K562 (cell line): Measurements from ENCODE around the gene WFDC12. TPM values are rescaled to one million over a fixed set of nuclear protein-coding genes. Genes with fewer than 3 reads are reported as not detected.

Source experiments
- ATAC-seq: fragments of 200-7000 bp; cut with Tn5 transposase; 3 replicates; pipeline ENCODE4 v1.9.1; 2020; ENCODE audit warnings: moderate library complexity
- BruUV-seq: library from RNA; stranded (reverse); fragments of 400-500 nt; replicated peaks from 2 replicates; lab custom pipeline; 2021; lab: Mats Ljungman, UMichigan
- CTCF ChIA-PET: fragments of 300-600 bp; formaldehyde crosslinking; extraction: SDS; loops from one replicate; lab custom pipeline; 2021; ENCODE audit warnings: low intra/inter-chr PET ratio; lab: Yijun Ruan, JAX
- POLR2A ChIA-PET: fragments of 300-600, 350-650 bp; sonication (Branson Sonifier 250); formaldehyde crosslinking; extraction: SDS; loops from one replicate; lab custom pipeline; 2021; ENCODE audit warnings: antibody characterized with exemption, inconsistent platforms; lab: Yijun Ruan, JAX
- DNase-seq, 4 experiments: peaks; one replicate each; pipeline versions ENCODE4 v3.0.0 to v3.0.0-alpha.2; 2011 to 2018; ENCODE audit warnings: low spot score in 3 of 4, mixed read lengths in 3 of 4; ENCODE audit errors: extremely low read depth in 1 of 4
- FAIRE-seq: peaks from 2 replicates; lab custom pipeline; 2011; peaks lifted over from hg19 to GRCh38; lab: Jason Lieb, UNC
- H2AFZ ChIP-seq: 2 replicates; pipeline ENCODE4 v1.6.0; 2011; ENCODE audit warnings: low read depth, low read length, control low read depth, inconsistent platforms
- H3K27ac ChIP-seq: fragments of 200-600 bp; 3 replicates; pipeline ENCODE4 v1.8.0; 2011; ENCODE audit warnings: low read depth, mild to moderate bottlenecking, control low read depth, inconsistent platforms, low read length, moderate library complexity, mixed read lengths; ENCODE audit errors: extremely low read depth
- H3K27me3 ChIP-seq, 2 experiments: fragments of 300-600 bp in 1 of 2; 2 replicates in 1 of 2; 3 replicates in 1 of 2; pipeline versions ENCODE4 v1.6.0 to v1.8.0; 2011; ENCODE audit warnings: inconsistent platforms in 2 of 2, low read length in 2 of 2, mild to moderate bottlenecking in 1 of 2, mixed read lengths in 1 of 2, moderate library complexity in 1 of 2; ENCODE audit not compliant: control insufficient read depth in 2 of 2, insufficient read depth in 2 of 2
- H3K36me3 ChIP-seq: fragments of 300-600 bp; 3 replicates; pipeline ENCODE4 v1.8.0; 2011; ENCODE audit warnings: mild to moderate bottlenecking, low read length, inconsistent platforms; ENCODE audit not compliant: control insufficient read depth, insufficient read depth
- H3K4me1 ChIP-seq, 2 experiments: fragments of 200-600 bp in 1 of 2; replicated peaks in 1 of 2; 2 replicates in 1 of 2; 3 replicates in 1 of 2; pipeline versions ENCODE4 v1.5.1 to v1.8.0; 2011; ENCODE audit warnings: inconsistent platforms in 2 of 2, low read length in 2 of 2, mild to moderate bottlenecking in 1 of 2, mixed read lengths in 1 of 2, moderate library complexity in 1 of 2; ENCODE audit not compliant: control insufficient read depth in 2 of 2, insufficient read depth in 2 of 2
- H3K4me2 ChIP-seq: 2 replicates; pipeline ENCODE4 v1.6.1; 2011; ENCODE audit warnings: low read length, control low read depth, inconsistent platforms, mixed read lengths; ENCODE audit not compliant: insufficient read depth
- H3K4me3 ChIP-seq: fragments of 200-600 bp; sonication (generic), shearing (Covaris generic); 2 replicates; pipeline ENCODE4 v1.5.1; 2016; ENCODE audit warnings: control low read depth, inconsistent platforms
- H3K79me2 ChIP-seq: fragments of 200-600 bp; 3 replicates; pipeline ENCODE4 v1.8.0; 2011; ENCODE audit warnings: low read length, inconsistent platforms; ENCODE audit not compliant: control insufficient read depth, insufficient read depth
- H3K9ac ChIP-seq, 2 experiments: 2 replicates each; pipeline versions ENCODE4 v1.6.0 to v1.6.1; 2011; ENCODE audit warnings: low read depth in 2 of 2, low read length in 2 of 2, control low read depth in 1 of 2, inconsistent platforms in 1 of 2, mild to moderate bottlenecking in 1 of 2, mixed read lengths in 1 of 2; ENCODE audit not compliant: insufficient read depth in 1 of 2
- H3K9me1 ChIP-seq: one replicate; pipeline ENCODE4 v1.6.0; 2011; ENCODE audit warnings: inconsistent platforms, mild to moderate bottlenecking, low read length, moderate library complexity; ENCODE audit not compliant: control insufficient read depth, insufficient read depth
- H3K9me3 ChIP-seq: replicated peaks from 2 replicates; pipeline ENCODE4 v1.5.1; 2011; ENCODE audit warnings: low read depth, low read length, inconsistent platforms; ENCODE audit not compliant: control insufficient read depth, insufficient read depth
- H4K20me1 ChIP-seq: replicated peaks from 2 replicates; pipeline ENCODE4 v1.6.1; 2011; ENCODE audit warnings: low read length, inconsistent platforms, mixed read lengths; ENCODE audit not compliant: control insufficient read depth, insufficient read depth
- NCOA6 ChIP-seq: fragments of 450-650 bp; IDR thresholded peaks from 2 replicates; pipeline ENCODE4 v1.6.1; 2017; ENCODE audit warnings: mild to moderate bottlenecking
- NR4A1 ChIP-seq, 2 experiments: fragments of 250-450 bp in 1 of 2; fragments of 450-650 bp in 1 of 2; sonication (Bioruptor Pico) in 1 of 2; IDR thresholded peaks; 2 replicates each; pipeline versions ENCODE4 v1.4.0 to v1.6.1; 2016 to 2020; ENCODE audit warnings: mild to moderate bottlenecking in 2 of 2, missing compliant biosample characterization in 1 of 2, missing genetic modification characterization in 1 of 2, moderate library complexity in 1 of 2
- TAF9B ChIP-seq: fragments of 450-650 bp; IDR thresholded peaks from 2 replicates; pipeline ENCODE4 v1.6.1; 2018; ENCODE audit warnings: mild to moderate bottlenecking; ENCODE audit not compliant: partially characterized antibody
- ZNF23 ChIP-seq: fragments of 250-450 bp; sonication (Bioruptor Pico); IDR thresholded peaks from 2 replicates; pipeline ENCODE4 v1.4.0; 2020; ENCODE audit warnings: mild to moderate bottlenecking
- ZNF766 ChIP-seq: fragments of 200-800 bp; sonication (Bioruptor generic); conservative IDR thresholded peaks from 2 replicates; pipeline ENCODE4 v1.6.1; 2016; ENCODE audit warnings: missing genetic modification characterization, missing compliant biosample characterization
- ZSCAN29 ChIP-seq: fragments of 450-650 bp; IDR thresholded peaks from 2 replicates; pipeline ENCODE4 v1.6.1; 2017
- WGBS: fragments of 100-300 bp; shearing (Covaris generic); methylation state at CpG from one replicate; pipeline ENCODE4 v1.1.6; 2016; ENCODE audit warnings: low coverage, mixed read lengths; ENCODE audit not compliant: insufficient coverage; ENCODE audit errors: missing lambda C conversion rate; 5-methylcytosine and 5-hydroxymethylcytosine counted together
- in situ Hi-C: fragments of 300-500 bp; cut with MboI; formaldehyde crosslinking; loops from 4 replicates; pipeline ENCODE4 v1.15.0; 2018; ENCODE audit warnings: inconsistent platforms, mixed read lengths
- intact Hi-C: fragments of 100-400 bp; cut with micrococcal nuclease; formaldehyde crosslinking; loops from 2 replicates; pipeline ENCODE4 v1.14.2; 2022
- polyA plus RNA-seq, 8 experiments: library from polyadenylated mRNA; depleted of rRNA in 4 of 8; stranded (reverse) in 5 of 8; unstranded in 3 of 8; fragments of >200 nt; fragmentation: Nextera tagmentation in 2 of 8; fragmentation: Illumina TruSeq in 1 of 8; extraction: Ambion mirVana in 2 of 8; extraction: Trizol in 1 of 8; gene quantifications; 2 replicates each; pipeline versions ENCODE4 v1.2.1 to v1.2.3, GENCODE V29; 2011 to 2014; ENCODE audit warnings: inconsistent platforms in 1 of 8, missing spikeins in 1 of 8
- total RNA-seq, 7 experiments: library from RNA; depleted of rRNA in 6 of 7; stranded (reverse); fragments of >200 nt in 6 of 7; fragmentation: Illumina TruSeq in 2 of 7; extraction: Trizol in 2 of 7; gene quantifications; 2 replicates each; pipeline versions ENCODE4 v1.2.1 to v1.2.3, GENCODE V29; 2011 to 2021; ENCODE audit warnings: low replicate concordance in 1 of 7
- TF ChIP-seq, protein P1 (sequence below): sonication (generic); IDR thresholded peaks from 2 replicates; pipeline ENCODE4 v1.6.1; 2016
- TF ChIP-seq, protein P2 (sequence below): fragments of 200-800 bp; sonication (Bioruptor generic); IDR thresholded peaks from 2 replicates; pipeline ENCODE4 v1.6.1; 2017; ENCODE audit warnings: missing genetic modification characterization, missing compliant biosample characterization
- TF ChIP-seq, protein P3 (sequence below): fragments of 200-600 bp; sonication (generic); IDR thresholded peaks from one replicate; pipeline ENCODE4 v1.6.1; 2012; ENCODE audit warnings: mild to moderate bottlenecking, low read depth, low read length, inconsistent platforms

Gene WFDC12
- total and polyA plus RNA-seq, 9 of the 15 experiments (the other 6 are each of a cell fraction or from before 2014, with no cell fraction given): not detected

DNA sequence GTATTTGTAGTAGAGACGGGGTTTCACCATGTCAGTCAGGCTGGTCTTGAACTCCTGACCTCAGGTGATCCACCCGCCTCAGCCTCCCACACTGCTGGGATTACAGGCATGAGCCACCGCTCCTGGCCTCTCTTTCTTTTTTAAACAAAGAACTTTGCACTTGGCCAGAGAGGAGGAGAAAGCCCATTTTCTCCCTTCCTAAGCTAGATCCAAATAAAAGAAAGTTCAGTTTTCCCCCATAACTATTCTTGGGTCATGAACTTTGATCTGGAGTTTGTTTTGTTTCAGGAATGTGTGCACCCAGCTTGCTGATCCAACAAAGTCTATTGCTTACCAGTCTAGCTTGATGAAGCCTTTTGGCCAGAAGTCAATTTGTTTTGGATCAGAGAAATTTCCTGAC lies 46.7 kb downstream of the WFDC12 start:
- no peaks in the 10 kb centered on the region for H3K9me3 ChIP-seq
- no peak for ATAC-seq
- H3K27me3 ChIP-seq: no peaks in the 10 kb centered on the region
- no peaks in the 10 kb centered on the region for H4K20me1 ChIP-seq
- BruUV-seq: no TSS peak
- FAIRE-seq: no peak
- H3K4me3 ChIP-seq: no peak overlapping the region
- no peak overlapping the region for H2AFZ ChIP-seq
- ChIA-PET CTCF (no interaction called here), POLR2A (interaction anchor here (0.7 to 1.0 kb wide), 3 partner anchors 10 to 609 kb away, joined by 3 read pairs; no protein-coding TSS in a partner anchor)
- in situ Hi-C loops (no loop called here), intact Hi-C loops (no loop called here)
- peaks cover 42% of the 10 kb centered on the region; the same call in 2 of the 3 replicates for H3K36me3 ChIP-seq
- no peak overlapping the region for H3K27ac ChIP-seq
- no peaks in the 10 kb centered on the region for H3K4me1 ChIP-seq
- DNase-seq: no peak
- no peak overlapping the region for H3K4me2 ChIP-seq
- WGBS: 82% methylated on average over 3 of the region's 3 CpGs
- no peaks in the 10 kb centered on the region for H3K9me1 ChIP-seq
- no peaks in the 10 kb centered on the region for H3K79me2 ChIP-seq
- no peak overlapping the region for H3K9ac ChIP-seq
- TF ChIP-seq, protein P1, sequence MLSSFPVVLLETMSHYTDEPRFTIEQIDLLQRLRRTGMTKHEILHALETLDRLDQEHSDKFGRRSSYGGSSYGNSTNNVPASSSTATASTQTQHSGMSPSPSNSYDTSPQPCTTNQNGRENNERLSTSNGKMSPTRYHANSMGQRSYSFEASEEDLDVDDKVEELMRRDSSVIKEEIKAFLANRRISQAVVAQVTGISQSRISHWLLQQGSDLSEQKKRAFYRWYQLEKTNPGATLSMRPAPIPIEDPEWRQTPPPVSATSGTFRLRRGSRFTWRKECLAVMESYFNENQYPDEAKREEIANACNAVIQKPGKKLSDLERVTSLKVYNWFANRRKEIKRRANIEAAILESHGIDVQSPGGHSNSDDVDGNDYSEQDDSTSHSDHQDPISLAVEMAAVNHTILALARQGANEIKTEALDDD: no peak
- TF ChIP-seq ZSCAN29 (no peak), NR4A1 (CRISPR knock-in tag; IDR thresholded peaks at IDR 0.05) (no peak), NR4A1 (tag; IDR thresholded peaks at IDR 0.05) (no peak), ZNF23 (CRISPR knock-in tag) (no peak), NCOA6 (no peak), TAF9B (no peak), ZNF766 (CRISPR knock-in tag) (no peak)
- TF ChIP-seq, protein P2, sequence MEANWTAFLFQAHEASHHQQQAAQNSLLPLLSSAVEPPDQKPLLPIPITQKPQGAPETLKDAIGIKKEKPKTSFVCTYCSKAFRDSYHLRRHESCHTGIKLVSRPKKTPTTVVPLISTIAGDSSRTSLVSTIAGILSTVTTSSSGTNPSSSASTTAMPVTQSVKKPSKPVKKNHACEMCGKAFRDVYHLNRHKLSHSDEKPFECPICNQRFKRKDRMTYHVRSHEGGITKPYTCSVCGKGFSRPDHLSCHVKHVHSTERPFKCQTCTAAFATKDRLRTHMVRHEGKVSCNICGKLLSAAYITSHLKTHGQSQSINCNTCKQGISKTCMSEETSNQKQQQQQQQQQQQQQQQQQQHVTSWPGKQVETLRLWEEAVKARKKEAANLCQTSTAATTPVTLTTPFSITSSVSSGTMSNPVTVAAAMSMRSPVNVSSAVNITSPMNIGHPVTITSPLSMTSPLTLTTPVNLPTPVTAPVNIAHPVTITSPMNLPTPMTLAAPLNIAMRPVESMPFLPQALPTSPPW (CRISPR knock-in tag): no peak
- TF ChIP-seq, protein P3, sequence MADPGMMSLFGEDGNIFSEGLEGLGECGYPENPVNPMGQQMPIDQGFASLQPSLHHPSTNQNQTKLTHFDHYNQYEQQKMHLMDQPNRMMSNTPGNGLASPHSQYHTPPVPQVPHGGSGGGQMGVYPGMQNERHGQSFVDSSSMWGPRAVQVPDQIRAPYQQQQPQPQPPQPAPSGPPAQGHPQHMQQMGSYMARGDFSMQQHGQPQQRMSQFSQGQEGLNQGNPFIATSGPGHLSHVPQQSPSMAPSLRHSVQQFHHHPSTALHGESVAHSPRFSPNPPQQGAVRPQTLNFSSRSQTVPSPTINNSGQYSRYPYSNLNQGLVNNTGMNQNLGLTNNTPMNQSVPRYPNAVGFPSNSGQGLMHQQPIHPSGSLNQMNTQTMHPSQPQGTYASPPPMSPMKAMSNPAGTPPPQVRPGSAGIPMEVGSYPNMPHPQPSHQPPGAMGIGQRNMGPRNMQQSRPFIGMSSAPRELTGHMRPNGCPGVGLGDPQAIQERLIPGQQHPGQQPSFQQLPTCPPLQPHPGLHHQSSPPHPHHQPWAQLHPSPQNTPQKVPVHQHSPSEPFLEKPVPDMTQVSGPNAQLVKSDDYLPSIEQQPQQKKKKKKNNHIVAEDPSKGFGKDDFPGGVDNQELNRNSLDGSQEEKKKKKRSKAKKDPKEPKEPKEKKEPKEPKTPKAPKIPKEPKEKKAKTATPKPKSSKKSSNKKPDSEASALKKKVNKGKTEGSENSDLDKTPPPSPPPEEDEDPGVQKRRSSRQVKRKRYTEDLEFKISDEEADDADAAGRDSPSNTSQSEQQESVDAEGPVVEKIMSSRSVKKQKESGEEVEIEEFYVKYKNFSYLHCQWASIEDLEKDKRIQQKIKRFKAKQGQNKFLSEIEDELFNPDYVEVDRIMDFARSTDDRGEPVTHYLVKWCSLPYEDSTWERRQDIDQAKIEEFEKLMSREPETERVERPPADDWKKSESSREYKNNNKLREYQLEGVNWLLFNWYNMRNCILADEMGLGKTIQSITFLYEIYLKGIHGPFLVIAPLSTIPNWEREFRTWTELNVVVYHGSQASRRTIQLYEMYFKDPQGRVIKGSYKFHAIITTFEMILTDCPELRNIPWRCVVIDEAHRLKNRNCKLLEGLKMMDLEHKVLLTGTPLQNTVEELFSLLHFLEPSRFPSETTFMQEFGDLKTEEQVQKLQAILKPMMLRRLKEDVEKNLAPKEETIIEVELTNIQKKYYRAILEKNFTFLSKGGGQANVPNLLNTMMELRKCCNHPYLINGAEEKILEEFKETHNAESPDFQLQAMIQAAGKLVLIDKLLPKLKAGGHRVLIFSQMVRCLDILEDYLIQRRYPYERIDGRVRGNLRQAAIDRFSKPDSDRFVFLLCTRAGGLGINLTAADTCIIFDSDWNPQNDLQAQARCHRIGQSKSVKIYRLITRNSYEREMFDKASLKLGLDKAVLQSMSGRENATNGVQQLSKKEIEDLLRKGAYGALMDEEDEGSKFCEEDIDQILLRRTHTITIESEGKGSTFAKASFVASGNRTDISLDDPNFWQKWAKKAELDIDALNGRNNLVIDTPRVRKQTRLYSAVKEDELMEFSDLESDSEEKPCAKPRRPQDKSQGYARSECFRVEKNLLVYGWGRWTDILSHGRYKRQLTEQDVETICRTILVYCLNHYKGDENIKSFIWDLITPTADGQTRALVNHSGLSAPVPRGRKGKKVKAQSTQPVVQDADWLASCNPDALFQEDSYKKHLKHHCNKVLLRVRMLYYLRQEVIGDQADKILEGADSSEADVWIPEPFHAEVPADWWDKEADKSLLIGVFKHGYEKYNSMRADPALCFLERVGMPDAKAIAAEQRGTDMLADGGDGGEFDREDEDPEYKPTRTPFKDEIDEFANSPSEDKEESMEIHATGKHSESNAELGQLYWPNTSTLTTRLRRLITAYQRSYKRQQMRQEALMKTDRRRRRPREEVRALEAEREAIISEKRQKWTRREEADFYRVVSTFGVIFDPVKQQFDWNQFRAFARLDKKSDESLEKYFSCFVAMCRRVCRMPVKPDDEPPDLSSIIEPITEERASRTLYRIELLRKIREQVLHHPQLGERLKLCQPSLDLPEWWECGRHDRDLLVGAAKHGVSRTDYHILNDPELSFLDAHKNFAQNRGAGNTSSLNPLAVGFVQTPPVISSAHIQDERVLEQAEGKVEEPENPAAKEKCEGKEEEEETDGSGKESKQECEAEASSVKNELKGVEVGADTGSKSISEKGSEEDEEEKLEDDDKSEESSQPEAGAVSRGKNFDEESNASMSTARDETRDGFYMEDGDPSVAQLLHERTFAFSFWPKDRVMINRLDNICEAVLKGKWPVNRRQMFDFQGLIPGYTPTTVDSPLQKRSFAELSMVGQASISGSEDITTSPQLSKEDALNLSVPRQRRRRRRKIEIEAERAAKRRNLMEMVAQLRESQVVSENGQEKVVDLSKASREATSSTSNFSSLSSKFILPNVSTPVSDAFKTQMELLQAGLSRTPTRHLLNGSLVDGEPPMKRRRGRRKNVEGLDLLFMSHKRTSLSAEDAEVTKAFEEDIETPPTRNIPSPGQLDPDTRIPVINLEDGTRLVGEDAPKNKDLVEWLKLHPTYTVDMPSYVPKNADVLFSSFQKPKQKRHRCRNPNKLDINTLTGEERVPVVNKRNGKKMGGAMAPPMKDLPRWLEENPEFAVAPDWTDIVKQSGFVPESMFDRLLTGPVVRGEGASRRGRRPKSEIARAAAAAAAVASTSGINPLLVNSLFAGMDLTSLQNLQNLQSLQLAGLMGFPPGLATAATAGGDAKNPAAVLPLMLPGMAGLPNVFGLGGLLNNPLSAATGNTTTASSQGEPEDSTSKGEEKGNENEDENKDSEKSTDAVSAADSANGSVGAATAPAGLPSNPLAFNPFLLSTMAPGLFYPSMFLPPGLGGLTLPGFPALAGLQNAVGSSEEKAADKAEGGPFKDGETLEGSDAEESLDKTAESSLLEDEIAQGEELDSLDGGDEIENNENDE: no peak
